Dedifferentiated amniotic fluid mesenchymal stem cell (primary cell): Measurements from ENCODE around the gene LYRM4.
A peak's percentile ranks its signal among the peaks of the same experiment; 100 is the strongest.

Experiments
- DNase-seq: peaks from one replicate; pipeline ENCODE4 v3.0.0-alpha.2; 2016; ENCODE audit errors: extremely low spot score

The LYRM4 gene

DNA sequence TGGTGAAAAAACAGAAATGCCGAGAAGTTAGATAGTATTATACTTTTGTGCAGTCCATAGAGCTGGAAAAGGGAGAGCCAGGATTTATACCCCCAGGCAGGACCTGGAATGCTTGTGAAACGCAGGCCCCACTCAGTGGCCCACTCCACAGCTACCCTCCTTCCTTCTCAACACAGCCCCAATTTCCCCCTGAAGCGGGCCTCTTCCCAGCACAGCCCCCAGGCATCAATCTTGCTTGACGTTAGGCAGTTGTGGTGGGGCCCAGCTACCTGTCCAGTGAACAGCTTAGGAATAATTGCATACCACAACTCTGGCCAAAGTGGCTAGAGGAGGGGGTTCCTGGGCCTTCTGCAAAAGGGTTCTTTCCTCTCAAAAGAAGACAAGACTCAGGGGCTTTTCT is 114.4 kb downstream of the LYRM4 start:
- DNase-seq = no peak

- DNase-seq = peak; percentile 74
Measured at GRCh38 chr6:5143634-5144311, 117.0 kb downstream of the LYRM4 start.

- DNase-seq = no peak
Measured at GRCh38 chr6:5142915-5143314, 117.8 kb downstream of the LYRM4 start.

- no peak for DNase-seq
Measured at GRCh38 chr6:5142131-5142530, 118.6 kb downstream of the LYRM4 start.

GRCh38 chr6:5141046-5141445 is 119.7 kb downstream of the LYRM4 start:
- no peak for DNase-seq

GRCh38 chr6:5139828-5140771 is 120.7 kb downstream of the LYRM4 start:
- no peak for DNase-seq

GRCh38 chr6:5138995-5139827 is 121.5 kb downstream of the LYRM4 start:
- no peak for DNase-seq

- no peak for DNase-seq
Measured at GRCh38 chr6:5136851-5137250, 123.9 kb downstream of the LYRM4 start.

DNA sequence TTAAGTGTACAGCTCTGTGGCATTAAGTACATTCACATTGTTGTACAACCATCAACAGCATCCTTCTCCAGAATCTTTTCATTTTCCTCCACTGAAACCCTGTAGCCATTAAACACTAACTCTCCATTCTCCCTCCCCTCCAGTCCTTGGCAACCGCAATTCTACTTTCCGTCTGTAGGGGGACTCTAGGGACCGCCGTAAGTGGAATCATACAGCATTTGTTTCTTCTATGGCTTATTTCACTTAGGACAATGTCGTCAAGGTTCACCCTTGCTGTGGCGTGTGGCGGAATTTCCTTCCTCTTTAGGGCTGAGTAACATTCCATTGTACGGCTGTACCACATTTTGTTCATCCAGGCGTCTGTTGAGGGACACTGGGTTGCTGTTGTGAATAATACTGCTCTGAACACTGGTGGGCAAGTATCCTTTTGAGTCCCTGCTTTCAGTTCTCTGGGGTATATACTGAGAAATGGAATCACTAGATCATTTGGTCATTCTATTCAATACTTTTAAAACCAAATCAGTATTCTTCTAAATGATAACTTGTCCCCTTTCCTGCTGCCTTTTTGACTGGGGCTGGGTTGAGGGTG is 124.9 kb downstream of the LYRM4 start:
- DNase-seq = no peak

GRCh38 chr6:5133943-5134342 is 126.8 kb downstream of the LYRM4 start:
- DNase-seq = no peak

- DNase-seq = no peak
Measured at GRCh38 chr6:5132731-5133130, 128.0 kb downstream of the LYRM4 start.

DNA sequence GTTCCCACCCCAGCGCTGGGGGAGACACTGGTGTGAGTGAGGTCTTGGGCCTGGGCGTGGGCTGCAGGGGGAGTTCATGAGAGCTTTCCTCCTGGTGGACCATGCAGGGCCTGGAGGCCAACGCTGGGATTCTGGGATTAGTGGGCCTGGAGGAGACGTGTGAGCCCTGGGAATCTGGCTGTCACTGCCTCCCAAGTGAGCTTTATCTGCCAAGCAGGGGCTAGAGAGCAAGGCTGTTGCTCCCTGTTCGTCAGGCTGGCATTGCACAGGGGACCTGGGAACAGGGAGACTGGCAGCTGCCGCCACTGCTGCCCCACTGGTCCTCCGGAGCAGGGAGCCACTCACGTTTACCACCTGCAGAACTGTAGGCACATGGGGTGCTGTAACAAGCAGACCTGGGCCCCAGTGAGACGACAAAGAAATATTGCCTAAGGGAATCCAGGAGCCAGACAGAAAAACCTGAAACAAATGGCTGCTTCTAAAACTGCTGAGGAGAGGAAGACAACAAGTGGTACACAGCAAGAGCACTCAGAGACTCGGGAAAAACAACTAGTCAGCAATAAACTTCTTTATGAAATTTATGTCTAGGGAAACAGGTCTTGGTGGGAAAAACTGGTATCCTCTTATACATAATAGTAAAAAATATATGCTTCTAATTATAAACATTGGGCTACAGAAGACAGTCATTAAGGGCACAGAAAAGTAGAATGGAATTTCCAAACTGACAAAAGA is 130.4 kb downstream of the LYRM4 start:
- DNase-seq = no peak

- DNase-seq = no peak
Measured at GRCh38 chr6:5128351-5128750, 132.4 kb downstream of the LYRM4 start.

DNA sequence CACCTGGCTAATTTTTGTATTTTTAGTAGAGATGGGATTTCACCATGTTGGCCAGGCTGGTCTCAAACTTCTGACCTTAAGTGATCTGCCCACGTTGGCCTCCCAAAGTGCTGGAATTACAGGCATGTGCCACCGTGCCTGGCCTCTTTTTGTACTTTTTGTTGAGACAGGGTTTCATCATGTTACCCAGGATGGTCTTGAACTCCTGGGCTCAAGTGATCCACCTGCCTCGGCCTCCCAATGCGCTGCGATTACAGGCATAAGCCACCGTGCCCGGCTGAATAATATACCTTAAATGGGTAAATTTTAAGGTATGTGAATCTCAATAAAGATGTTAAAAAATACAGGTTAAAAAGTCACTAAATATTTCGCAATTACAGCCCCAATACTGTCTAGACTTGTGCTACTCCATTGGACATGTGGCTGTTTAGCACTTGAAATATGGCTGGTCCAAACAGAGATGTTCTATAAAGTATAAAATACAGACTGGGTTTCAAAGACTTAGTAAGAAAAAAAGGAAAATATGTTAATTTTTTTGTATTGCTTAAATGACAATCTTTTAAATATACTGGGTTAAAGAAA is 133.6 kb downstream of the LYRM4 start:
- no peak for DNase-seq

DNA sequence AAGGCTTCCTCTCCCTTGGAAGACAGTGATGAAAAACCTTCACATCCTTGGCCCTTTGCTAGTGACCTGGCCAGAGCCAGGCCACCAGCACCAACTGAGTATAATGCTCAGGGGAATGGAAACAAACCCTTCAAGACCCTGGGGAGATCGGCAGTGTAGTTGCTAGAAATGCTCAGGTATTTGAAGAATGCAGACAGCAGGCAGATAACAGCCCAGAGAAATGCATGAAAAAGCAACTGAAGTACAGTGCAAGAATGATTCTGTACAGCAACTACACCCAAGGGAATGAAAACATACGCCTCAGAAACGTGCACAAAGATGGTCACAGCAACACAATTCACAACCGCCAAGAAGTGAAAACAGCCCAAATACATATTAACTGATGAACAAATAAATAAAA is 134.5 kb downstream of the LYRM4 start:
- DNase-seq = peak; percentile 42

GRCh38 chr6:5125152-5126006 is 135.4 kb downstream of the LYRM4 start:
- DNase-seq = no peak

DNA sequence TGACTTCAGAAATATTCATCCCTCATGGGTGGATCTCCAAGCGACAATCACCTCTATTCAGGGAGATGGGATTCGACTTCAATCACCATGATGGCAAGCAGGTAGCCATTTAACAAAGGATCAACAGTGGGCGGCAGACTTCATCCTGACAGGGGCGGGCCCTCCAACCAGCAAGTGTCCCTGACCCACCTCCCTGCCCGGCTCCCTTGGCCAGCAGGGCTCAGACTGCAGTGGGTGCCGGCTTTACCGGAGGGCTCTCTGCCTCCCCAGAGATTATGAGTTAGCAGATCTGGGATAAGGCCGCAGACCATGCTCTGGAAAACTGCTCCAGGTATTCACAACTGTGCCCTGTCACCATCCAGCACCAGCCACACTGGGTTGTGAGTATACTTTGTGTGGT is 136.2 kb downstream of the LYRM4 start:
- no peak for DNase-seq

DNA sequence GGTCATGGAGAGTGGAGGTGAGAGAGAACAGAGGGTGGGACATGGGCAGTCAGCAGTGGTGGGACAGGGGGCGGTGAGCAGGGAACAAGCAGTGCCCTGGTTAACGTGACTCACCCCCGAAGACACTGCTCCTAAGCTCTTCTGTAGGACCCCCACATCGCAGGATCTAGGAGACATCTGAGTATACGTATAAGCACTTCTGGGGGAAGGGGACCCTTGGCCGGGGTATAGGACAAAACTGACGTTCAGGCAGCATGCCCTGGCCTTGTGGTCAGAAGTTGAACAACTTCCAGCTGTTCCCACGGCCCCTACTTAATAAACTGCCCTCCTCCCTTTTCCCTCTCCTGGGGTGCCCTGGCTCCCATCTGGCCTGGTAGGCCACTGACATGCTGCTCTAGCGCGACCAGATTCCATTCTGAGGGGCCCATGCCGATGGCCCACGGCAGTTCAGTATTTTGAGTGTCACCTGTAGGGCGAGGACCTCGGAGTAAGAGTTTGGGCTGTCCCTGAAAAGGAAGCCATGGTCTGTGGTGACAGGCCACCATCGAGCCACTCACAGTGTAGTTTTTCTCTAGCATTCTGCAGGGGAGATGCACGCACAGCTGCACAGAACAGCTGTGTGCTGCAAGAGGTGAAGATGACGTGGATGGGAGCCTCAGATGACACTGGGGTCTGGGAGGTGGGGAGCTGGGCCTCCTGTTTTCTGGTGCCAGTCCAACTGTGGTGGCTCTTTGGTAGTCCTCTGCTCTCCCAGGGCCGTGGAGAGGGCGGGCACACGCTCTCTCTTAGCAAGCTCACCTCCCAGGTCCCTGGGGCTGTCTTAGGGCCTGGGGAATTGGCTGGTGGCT is 137.2 kb downstream of the LYRM4 start:
- DNase-seq = no peak
